IMR-90 (cell line): ENCODE data around the gene USP30. TPM values are rescaled to one million over a fixed set of nuclear protein-coding genes. Genes with fewer than 3 reads are reported as not detected.

Experiments used
- ATAC-seq: fragments of 200-7000 bp; cut with Tn5 transposase; 2 replicates; pipeline ENCODE4 v1.9.1; 2020; ENCODE audit warnings: low read depth, mild to moderate bottlenecking, moderate library complexity
- BruUV-seq: library from RNA; stranded (reverse); fragments of 400-500 nt; replicated peaks from 2 replicates; lab custom pipeline; 2021; lab: Mats Ljungman, UMichigan
- CTCF ChIA-PET: fragments of 300-600 bp; formaldehyde crosslinking; extraction: SDS; loops from one replicate; lab custom pipeline; 2021; ENCODE audit warnings: antibody characterized with exemption; lab: Yijun Ruan, JAX
- POLR2A ChIA-PET: fragments of 300-600 bp; sonication (Branson Sonifier 250); formaldehyde crosslinking; loops from one replicate; lab custom pipeline; 2022; ENCODE audit warnings: antibody characterized with exemption; ENCODE audit not compliant: unreplicated experiment; lab: Charles Lee
- DNase-seq: peaks from one replicate; pipeline ENCODE4 v3.0.0; 2013
- H2AFZ ChIP-seq: replicated peaks from 2 replicates; pipeline ENCODE3; 2013; ENCODE audit warnings: low read length, mild to moderate bottlenecking; ENCODE audit not compliant: poor library complexity
- H2AK5ac ChIP-seq: 2 replicates; pipeline ENCODE4 v1.6.1; 2013; ENCODE audit warnings: low read depth, low read length, inconsistent platforms
- H2AK9ac ChIP-seq: replicated peaks from 2 replicates; pipeline ENCODE3; 2013; ENCODE audit warnings: mild to moderate bottlenecking, low read depth, low read length, moderate library complexity; ENCODE audit not compliant: poor library complexity
- H2BK120ac ChIP-seq: 2 replicates; pipeline ENCODE4 v1.6.1; 2013; ENCODE audit warnings: low read depth, low read length, inconsistent platforms
- H2BK15ac ChIP-seq: 3 replicates; pipeline ENCODE4 v1.6.1; 2013; ENCODE audit warnings: low read depth, low read length, inconsistent platforms
- H2BK20ac ChIP-seq: 2 replicates; pipeline ENCODE4 v1.6.1; 2013; ENCODE audit warnings: low read depth, mild to moderate bottlenecking, inconsistent platforms, low read length, moderate library complexity
- H2BK5ac ChIP-seq: 2 replicates; pipeline ENCODE4 v1.6.1; 2013; ENCODE audit warnings: mild to moderate bottlenecking, low read depth, low read length, inconsistent platforms; ENCODE audit not compliant: poor library complexity, severe bottlenecking
- H3K14ac ChIP-seq: replicated peaks from 2 replicates; pipeline ENCODE4 v1.6.1; 2013; ENCODE audit warnings: low read depth, low read length, inconsistent platforms
- H3K18ac ChIP-seq: 2 replicates; pipeline ENCODE4 v1.6.1; 2013; ENCODE audit warnings: low read depth, low read length, control low read depth
- H3K23ac ChIP-seq: 2 replicates; pipeline ENCODE4 v1.6.1; 2013; ENCODE audit warnings: low read depth, low read length, inconsistent platforms
- H3K27ac ChIP-seq: 2 replicates; pipeline ENCODE4 v1.5.1; 2013; ENCODE audit warnings: mild to moderate bottlenecking, control low read depth, low read length; ENCODE audit not compliant: insufficient read depth
- H3K27me3 ChIP-seq: 2 replicates; pipeline ENCODE4 v1.6.1; 2013; ENCODE audit warnings: low read length; ENCODE audit not compliant: control insufficient read depth, insufficient read depth
- H3K36me3 ChIP-seq: 2 replicates; pipeline ENCODE4 v1.6.1; 2013; ENCODE audit warnings: low read length, mixed read lengths; ENCODE audit not compliant: control insufficient read depth, insufficient read depth
- H3K4ac ChIP-seq: 2 replicates; pipeline ENCODE4 v1.6.1; 2013; ENCODE audit warnings: low read depth, low read length, inconsistent platforms
- H3K4me1 ChIP-seq: 2 replicates; pipeline ENCODE4 v1.6.1; 2013; ENCODE audit warnings: low read length, mixed read lengths; ENCODE audit not compliant: control insufficient read depth, insufficient read depth
- H3K4me2 ChIP-seq: 2 replicates; pipeline ENCODE4 v1.6.1; 2013; ENCODE audit warnings: low read depth, mild to moderate bottlenecking, control low read depth, low read length, moderate library complexity
- H3K4me3 ChIP-seq: 2 replicates; pipeline ENCODE4 v1.5.1; 2013; ENCODE audit warnings: low read depth, mild to moderate bottlenecking, control low read depth, low read length, moderate library complexity; ENCODE audit not compliant: insufficient read depth
- H3K56ac ChIP-seq: 2 replicates; pipeline ENCODE4 v1.6.1; 2013; ENCODE audit warnings: low read length, inconsistent platforms; ENCODE audit not compliant: insufficient read depth; ENCODE audit errors: extremely low read depth
- H3K79me1 ChIP-seq, 2 experiments: 2 replicates each; pipeline ENCODE4 v1.6.1; 2013; ENCODE audit warnings: low read length in 2 of 2, inconsistent platforms in 1 of 2, low read depth in 1 of 2
- H3K9ac ChIP-seq: 2 replicates; pipeline ENCODE4 v1.6.1; 2013; ENCODE audit warnings: low read depth, low read length, control low read depth
- H3K9me1 ChIP-seq: 2 replicates; pipeline ENCODE4 v1.6.1; 2013; ENCODE audit warnings: low read length, inconsistent platforms; ENCODE audit not compliant: insufficient read depth
- H3K9me3 ChIP-seq: 2 replicates; pipeline ENCODE4 v1.6.1; 2013; ENCODE audit warnings: low read length; ENCODE audit not compliant: control insufficient read depth, insufficient read depth
- H4K20me1 ChIP-seq: 2 replicates; pipeline ENCODE4 v1.6.1; 2013; ENCODE audit warnings: low read length, inconsistent platforms; ENCODE audit not compliant: insufficient read depth
- H4K5ac ChIP-seq: 2 replicates; pipeline ENCODE4 v1.6.1; 2013; ENCODE audit warnings: mild to moderate bottlenecking, low read depth, low read length, control low read depth
- H4K8ac ChIP-seq, 2 experiments: 2 replicates each; pipeline ENCODE4 v1.6.1; 2013; ENCODE audit warnings: low read depth in 2 of 2, low read length in 2 of 2, control low read depth in 1 of 2, inconsistent platforms in 1 of 2
- H4K91ac ChIP-seq: 2 replicates; pipeline ENCODE4 v1.6.1; 2013; ENCODE audit warnings: low read depth, low read length, inconsistent platforms; ENCODE audit not compliant: insufficient read depth
- CHD1 ChIP-seq: IDR thresholded peaks from 2 replicates; pipeline ENCODE4 v1.6.1; 2012; ENCODE audit warnings: low read depth, low read length, improper control_type of control experiment
- ELK1 ChIP-seq: fragments of 150-350 bp; IDR thresholded peaks from 2 replicates; pipeline ENCODE4 v1.6.1; 2016; ENCODE audit warnings: low read depth, mild to moderate bottlenecking, low read length, moderate library complexity, borderline replicate concordance
- MAFK ChIP-seq: IDR thresholded peaks from 2 replicates; pipeline ENCODE4 v1.6.1; 2012; ENCODE audit warnings: low read depth, low read length, improper control_type of control experiment
- MXI1 ChIP-seq: IDR thresholded peaks from 2 replicates; pipeline ENCODE4 v1.6.1; 2012; ENCODE audit warnings: low read depth, mild to moderate bottlenecking, low read length, moderate library complexity, borderline replicate concordance
- NFE2L2 ChIP-seq: fragments of 150-350 bp; IDR thresholded peaks from 2 replicates; pipeline ENCODE4 v1.6.1; 2016; ENCODE audit warnings: low read depth, mild to moderate bottlenecking, low read length
- RAD21 ChIP-seq: IDR thresholded peaks from 2 replicates; pipeline ENCODE4 v1.6.1; 2012; ENCODE audit warnings: low read length, improper control_type of control experiment
- RCOR1 ChIP-seq: IDR thresholded peaks from 2 replicates; pipeline ENCODE4 v1.6.1; 2012; ENCODE audit warnings: mild to moderate bottlenecking, low read length, improper control_type of control experiment; ENCODE audit not compliant: insufficient replicate concordance
- RFX5 ChIP-seq: IDR thresholded peaks from 2 replicates; pipeline ENCODE4 v1.8.0; 2012; ENCODE audit warnings: low read depth, mild to moderate bottlenecking, low read length, moderate library complexity
- WGBS, 2 experiments: methylation state at CpG; one replicate each; pipeline versions ENCODE4 v1.1.5 to v1.1.7; 2013; ENCODE audit warnings: missing lambda C conversion rate in 2 of 2; ENCODE audit not compliant: insufficient read length in 1 of 2; ENCODE audit errors: extremely low coverage in 2 of 2; 5-methylcytosine and 5-hydroxymethylcytosine counted together
- dilution Hi-C: fragments of 300-500 bp; cut with HindIII; formaldehyde crosslinking; loops from one replicate; pipeline ENCODE4 v1.14.3; 2018; ENCODE audit warnings: low sequenced_read_pairs; ENCODE audit not compliant: unreplicated experiment
- in situ Hi-C: fragments of 300-500 bp; cut with MboI; formaldehyde crosslinking; loops from 3 replicates; pipeline ENCODE4 v1.14.3; 2019; ENCODE audit warnings: low sequenced_read_pairs, inconsistent platforms, mixed read lengths
- intact Hi-C: fragments of 100-400 bp; cut with micrococcal nuclease; formaldehyde crosslinking; loops from 2 replicates; pipeline ENCODE4 v1.10.0; 2022
- polyA plus RNA-seq, 3 experiments: library from polyadenylated mRNA; depleted of rRNA; stranded (reverse); fragments of >200 nt; gene quantifications; 2 replicates each; pipeline ENCODE4 v1.2.3, GENCODE V29; 2012; ENCODE audit warnings: low replicate concordance in 1 of 3
- total RNA-seq: library from RNA; depleted of rRNA; stranded (reverse); fragments of >200 nt; gene quantifications from 2 replicates; pipeline ENCODE4 v1.2.3, GENCODE V29; 2012

USP30 gene
- total and polyA plus RNA-seq, 2 of the 4 experiments (the other 2 are of a cell fraction), result 10.4 to 11.2 TPM

DNA sequence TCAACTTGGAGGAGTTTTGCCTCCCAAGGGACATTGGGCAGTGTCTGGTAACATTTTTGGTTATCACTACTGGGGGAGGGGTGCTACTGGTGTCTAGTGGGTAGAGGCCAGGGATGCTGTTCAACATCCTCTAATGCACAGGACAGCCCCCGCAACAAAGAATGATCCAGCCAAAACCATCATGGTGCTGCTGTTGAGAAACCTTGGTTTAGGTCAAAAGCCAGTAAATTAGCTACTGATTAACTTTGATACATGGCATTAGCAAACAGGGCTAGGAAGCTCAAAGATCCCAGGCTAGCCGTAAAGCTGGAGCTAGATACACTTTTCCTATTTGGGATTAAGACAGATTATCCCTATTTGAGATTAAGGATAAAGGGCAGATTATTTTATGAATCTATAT is 32.0 kb downstream of the USP30 start:
- no peak overlapping the region for H2BK15ac ChIP-seq
- H3K4me2 ChIP-seq, result no peak overlapping the region
- peaks cover 42% of the 10 kb centered on the region for H3K36me3 ChIP-seq
- no peak overlapping the region for H4K91ac ChIP-seq
- POLR2A ChIA-PET, result no interaction called here
- H4K5ac ChIP-seq, result no peak overlapping the region
- no peak overlapping the region for H3K18ac ChIP-seq
- H2BK5ac ChIP-seq, result no peak overlapping the region
- ATAC-seq, result no peak
- H3K4me3 ChIP-seq, result no peak overlapping the region
- no TSS peak for BruUV-seq
- WGBS, 2 experiments, result 100% methylated on average over 1 of the region's 2 CpGs; no CpG with 5 or more reads in 1 of the 2 experiments
- no peak overlapping the region for H3K14ac ChIP-seq
- H3K27ac ChIP-seq, result no peak overlapping the region
- H3K56ac ChIP-seq, result no peak overlapping the region
- H2BK20ac ChIP-seq, result no peak overlapping the region
- no peak overlapping the region for H3K9ac ChIP-seq
- no peaks in the 10 kb centered on the region for H3K9me3 ChIP-seq
- peaks cover 3% of the 10 kb centered on the region; the same call in 1 of the 2 replicates for H3K4me1 ChIP-seq
- dilution Hi-C loops, result no loop called here
- no peaks in the 10 kb centered on the region for H3K79me1 ChIP-seq
- H2AFZ ChIP-seq, result no peak overlapping the region
- no peak overlapping the region for H2AK9ac ChIP-seq
- H2BK120ac ChIP-seq, result no peak overlapping the region
- H3K4ac ChIP-seq, result no peak overlapping the region
- H2AK5ac ChIP-seq, result no peak overlapping the region
- no peak for DNase-seq
- H4K20me1 ChIP-seq, result no peaks in the 10 kb centered on the region
- in situ Hi-C loops, result loop anchor here (25.0 kb wide), 1 partner anchor 447 kb away; the partner anchor contains the start of gene SELPLG
- no peak overlapping the region for H3K23ac ChIP-seq
- no peak overlapping the region for H4K8ac ChIP-seq
- H3K9me1 ChIP-seq, result no peaks in the 10 kb centered on the region
- intact Hi-C loops, result no loop called here
- no peak for TF ChIP-seq RAD21
- no peak for TF ChIP-seq MAFK
- no peak for TF ChIP-seq MXI1
- TF ChIP-seq RCOR1, result no peak
- no peak for TF ChIP-seq RFX5
- no peak for TF ChIP-seq CHD1
- no peak for TF ChIP-seq NFE2L2
- no peak for TF ChIP-seq ELK1
- CTCF ChIA-PET, result no interaction called here
- no peaks in the 10 kb centered on the region for H3K27me3 ChIP-seq
